Breast epithelium (tissue), 3 donors: ENCODE results near the gene NR5A1.

Experiments
- CTCF ChIP-seq, 3 donors: fragments of 450-650 bp; IDR thresholded peaks; one replicate each; pipeline ENCODE4 v1.5.1; 2016 to 2017; ENCODE audit warnings: antibody characterized with exemption in 3 of 3, mild to moderate bottlenecking in 3 of 3, moderate library complexity in 3 of 3
- POLR2A ChIP-seq: fragments of 450-650 bp; IDR thresholded peaks from one replicate; pipeline ENCODE4 v1.6.1; 2016; ENCODE audit warnings: antibody characterized with exemption, mild to moderate bottlenecking, moderate library complexity

- TF ChIP-seq POLR2A (no peak), CTCF (IDR thresholded peaks at IDR 0.05) (no peak)
These were observed 6.9 kb upstream of the NR5A1 start for GRCh38 chr9:124514125-124514524.
